RWPE1 (cell line): ENCODE measurements around the gene REX1BD.

Experiments used
- CTCF ChIA-PET: fragments of 350-600 bp; sonication (Branson Sonifier 250); formaldehyde crosslinking; extraction: SDS; loops from one replicate; lab custom pipeline; 2021; lab: Yijun Ruan, JAX
- POLR2A ChIA-PET: fragments of 400-600 bp; formaldehyde crosslinking; extraction: SDS; loops from one replicate; lab custom pipeline; 2020; ENCODE audit warnings: antibody characterized with exemption; ENCODE audit not compliant: low non-redundant PET; lab: Yijun Ruan, JAX
- DNase-seq: peaks from one replicate; pipeline ENCODE4 v3.0.0; 2012; ENCODE audit warnings: low spot score
- H3K27ac ChIP-seq: fragments of 450-650 bp; 2 replicates; pipeline ENCODE4 v1.5.1; 2017
- TF ChIP-seq, protein P1 (sequence below): fragments of 450-650 bp; conservative IDR thresholded peaks from 2 replicates; pipeline ENCODE4 v1.5.1; 2017; ENCODE audit warnings: low read depth, mild to moderate bottlenecking

REX1BD gene

DNA sequence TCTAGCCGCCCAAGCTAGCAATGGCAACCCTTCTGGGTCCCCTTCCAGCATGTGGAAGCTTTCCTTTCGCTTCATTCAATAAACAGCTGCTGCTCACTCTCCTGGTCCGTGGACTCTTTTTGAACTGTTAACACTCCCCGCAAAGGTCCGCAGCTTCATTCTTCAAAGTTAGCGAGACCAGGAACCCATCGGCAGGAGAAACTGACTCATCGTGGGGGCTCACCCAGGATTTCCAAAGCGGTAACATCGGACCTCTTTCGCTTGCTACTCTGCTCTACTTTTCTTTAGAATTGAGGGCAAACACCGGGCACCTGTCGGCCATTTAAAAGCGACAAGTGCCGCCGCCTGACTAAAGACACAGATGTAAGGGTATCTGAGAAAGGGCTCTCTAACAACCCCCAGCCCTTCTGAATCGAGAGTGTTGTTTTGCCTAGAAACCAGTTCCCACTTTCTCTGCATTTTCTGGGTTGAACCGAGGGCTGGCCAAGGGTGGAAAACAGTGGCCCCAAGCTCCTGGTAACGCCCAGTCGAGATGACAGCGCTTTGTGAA, 11.2 kb upstream of the REX1BD start:
- TF ChIP-seq, protein P1, sequence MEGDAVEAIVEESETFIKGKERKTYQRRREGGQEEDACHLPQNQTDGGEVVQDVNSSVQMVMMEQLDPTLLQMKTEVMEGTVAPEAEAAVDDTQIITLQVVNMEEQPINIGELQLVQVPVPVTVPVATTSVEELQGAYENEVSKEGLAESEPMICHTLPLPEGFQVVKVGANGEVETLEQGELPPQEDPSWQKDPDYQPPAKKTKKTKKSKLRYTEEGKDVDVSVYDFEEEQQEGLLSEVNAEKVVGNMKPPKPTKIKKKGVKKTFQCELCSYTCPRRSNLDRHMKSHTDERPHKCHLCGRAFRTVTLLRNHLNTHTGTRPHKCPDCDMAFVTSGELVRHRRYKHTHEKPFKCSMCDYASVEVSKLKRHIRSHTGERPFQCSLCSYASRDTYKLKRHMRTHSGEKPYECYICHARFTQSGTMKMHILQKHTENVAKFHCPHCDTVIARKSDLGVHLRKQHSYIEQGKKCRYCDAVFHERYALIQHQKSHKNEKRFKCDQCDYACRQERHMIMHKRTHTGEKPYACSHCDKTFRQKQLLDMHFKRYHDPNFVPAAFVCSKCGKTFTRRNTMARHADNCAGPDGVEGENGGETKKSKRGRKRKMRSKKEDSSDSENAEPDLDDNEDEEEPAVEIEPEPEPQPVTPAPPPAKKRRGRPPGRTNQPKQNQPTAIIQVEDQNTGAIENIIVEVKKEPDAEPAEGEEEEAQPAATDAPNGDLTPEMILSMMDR = no peak
- ChIA-PET POLR2A (no interaction called here), CTCF (interaction anchor here (0.7 to 1.3 kb wide), 3 partner anchors 10 to 648 kb away, joined by 4 to 6 read pairs (median 4); no protein-coding TSS in a partner anchor)
- peak overlapping the region; percentile 25; the same call in 1 of the 2 replicates for H3K27ac ChIP-seq
- no peak for DNase-seq

DNA sequence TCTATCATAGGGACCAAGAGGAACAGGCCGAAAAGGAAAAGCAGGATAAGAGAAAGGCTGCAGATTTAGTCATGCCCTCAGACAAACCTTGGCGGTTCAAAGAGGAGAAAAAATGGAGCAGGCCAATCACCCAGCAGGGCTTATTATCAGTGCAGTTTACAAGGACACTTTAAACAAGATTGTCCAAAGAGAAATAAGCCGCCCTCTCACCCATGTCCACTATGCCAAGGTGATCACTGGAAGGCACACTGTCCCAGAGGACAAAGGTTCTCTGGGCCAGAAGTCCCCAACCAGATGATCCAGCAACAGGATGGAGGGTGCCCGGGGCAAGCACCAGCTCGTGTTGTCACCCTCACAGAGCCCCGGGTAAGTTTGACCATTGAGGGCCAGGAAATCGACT, 8.3 kb upstream of the REX1BD start:
- ChIA-PET CTCF (interaction anchor here (1.2 kb wide), 1 partner anchor 9 kb away, joined by 3 read pairs; no protein-coding TSS in a partner anchor), POLR2A (no interaction called here)
- TF ChIP-seq, protein P1 = no peak
- DNase-seq = no peak
- no peak overlapping the region for H3K27ac ChIP-seq

DNA sequence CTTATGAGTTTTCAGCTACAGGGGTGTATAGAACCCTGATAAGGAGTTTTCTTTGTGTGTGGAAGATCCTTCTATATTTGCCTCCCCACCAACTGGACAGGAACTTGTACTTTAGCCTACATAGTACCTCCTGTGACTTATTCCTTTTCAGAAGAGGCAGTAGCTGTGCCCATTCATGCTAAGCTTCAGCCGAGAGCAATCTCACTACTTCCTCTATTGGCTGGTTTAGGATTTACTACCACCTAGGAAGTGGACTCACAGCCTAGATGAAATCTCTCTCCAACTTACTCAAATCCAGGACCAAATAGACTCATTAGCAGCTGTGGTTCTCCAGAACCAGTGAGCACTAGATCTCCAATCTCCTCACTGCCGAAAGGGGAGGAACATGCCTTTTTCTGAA, 2.3 kb upstream of the REX1BD start:
- ChIA-PET CTCF (no interaction called here), POLR2A (no interaction called here)
- DNase-seq = no peak
- no peak overlapping the region for H3K27ac ChIP-seq
- TF ChIP-seq, protein P1 = no peak

DNA sequence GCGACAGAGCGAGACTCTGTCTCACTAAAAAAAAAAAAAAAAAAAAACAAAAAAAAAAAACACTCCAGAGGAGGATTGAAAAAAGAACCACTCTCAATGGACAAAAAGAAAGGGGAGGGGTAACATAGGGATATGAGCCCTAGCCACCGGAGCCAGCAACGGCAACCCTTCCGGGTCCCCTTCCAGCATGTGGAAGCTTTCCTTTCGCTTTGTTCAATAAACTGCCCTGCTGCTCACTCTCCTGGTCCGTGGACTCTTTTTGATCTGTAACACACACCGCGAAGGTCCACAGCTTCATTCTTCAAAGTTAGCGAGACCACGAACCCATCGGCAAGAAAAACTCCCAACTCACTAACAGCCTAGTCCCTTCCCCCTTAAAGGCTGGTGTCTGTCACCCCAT, 1.0 kb upstream of the REX1BD start:
- peak overlapping the region; percentile 96 for H3K27ac ChIP-seq
- POLR2A ChIA-PET = interaction anchor here (0.7 to 1.5 kb wide), 2 partner anchors 11 to 15 kb away, joined by 3 to 6 read pairs; partner anchors contain the start of gene UBA52
- TF ChIP-seq, protein P1 = no peak
- no peak for DNase-seq
- CTCF ChIA-PET = interaction anchor here (0.6 to 3.2 kb wide), 6 partner anchors 9 to 277 kb away, joined by 3 to 8 read pairs (median 4); partner anchors contain the start of gene UBA52

DNA sequence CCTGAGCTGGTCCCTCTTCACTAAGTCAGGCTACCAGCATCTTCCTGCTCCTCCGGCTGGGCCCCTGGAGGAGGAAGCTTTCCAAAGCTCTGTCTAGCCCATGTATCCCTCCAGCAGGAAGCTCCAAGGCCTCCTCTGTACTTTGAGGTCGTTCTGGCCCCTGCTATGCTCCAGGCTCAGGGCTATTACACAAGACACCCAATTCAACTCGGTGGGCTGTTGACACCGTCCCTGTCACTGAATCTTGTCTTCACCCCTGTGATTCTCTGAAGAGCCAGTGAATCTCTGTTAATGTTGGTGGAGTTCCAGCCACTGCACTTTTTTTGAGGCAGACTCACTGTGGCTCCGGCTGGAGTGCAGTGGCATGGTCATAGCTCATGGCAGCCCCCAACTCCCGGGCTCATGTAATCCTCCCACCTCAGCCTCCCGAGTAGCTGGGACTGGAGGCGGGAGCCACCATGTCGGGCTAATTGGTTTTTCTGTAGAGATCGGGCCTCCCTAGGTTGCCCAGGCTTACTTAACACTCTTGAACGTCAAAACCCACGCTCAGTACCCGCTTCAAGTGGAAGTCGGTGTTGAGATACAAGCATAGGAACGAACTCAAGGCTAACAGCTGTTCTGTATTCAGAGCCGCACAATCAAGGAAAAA, 512 bp upstream of the REX1BD start:
- H3K27ac ChIP-seq = peak overlapping the region; percentile 96
- ChIA-PET POLR2A (interaction anchor here (1.5 kb wide), 1 partner anchor 16 kb away, joined by 3 read pairs; the partner anchor contains the start of gene UBA52), CTCF (interaction anchor here (0.6 to 3.2 kb wide), 9 partner anchors 10 to 368 kb away, joined by 3 to 8 read pairs (median 4); partner anchors contain the start of gene UBA52)
- TF ChIP-seq, protein P1 = no peak
- DNase-seq = no peak

DNA sequence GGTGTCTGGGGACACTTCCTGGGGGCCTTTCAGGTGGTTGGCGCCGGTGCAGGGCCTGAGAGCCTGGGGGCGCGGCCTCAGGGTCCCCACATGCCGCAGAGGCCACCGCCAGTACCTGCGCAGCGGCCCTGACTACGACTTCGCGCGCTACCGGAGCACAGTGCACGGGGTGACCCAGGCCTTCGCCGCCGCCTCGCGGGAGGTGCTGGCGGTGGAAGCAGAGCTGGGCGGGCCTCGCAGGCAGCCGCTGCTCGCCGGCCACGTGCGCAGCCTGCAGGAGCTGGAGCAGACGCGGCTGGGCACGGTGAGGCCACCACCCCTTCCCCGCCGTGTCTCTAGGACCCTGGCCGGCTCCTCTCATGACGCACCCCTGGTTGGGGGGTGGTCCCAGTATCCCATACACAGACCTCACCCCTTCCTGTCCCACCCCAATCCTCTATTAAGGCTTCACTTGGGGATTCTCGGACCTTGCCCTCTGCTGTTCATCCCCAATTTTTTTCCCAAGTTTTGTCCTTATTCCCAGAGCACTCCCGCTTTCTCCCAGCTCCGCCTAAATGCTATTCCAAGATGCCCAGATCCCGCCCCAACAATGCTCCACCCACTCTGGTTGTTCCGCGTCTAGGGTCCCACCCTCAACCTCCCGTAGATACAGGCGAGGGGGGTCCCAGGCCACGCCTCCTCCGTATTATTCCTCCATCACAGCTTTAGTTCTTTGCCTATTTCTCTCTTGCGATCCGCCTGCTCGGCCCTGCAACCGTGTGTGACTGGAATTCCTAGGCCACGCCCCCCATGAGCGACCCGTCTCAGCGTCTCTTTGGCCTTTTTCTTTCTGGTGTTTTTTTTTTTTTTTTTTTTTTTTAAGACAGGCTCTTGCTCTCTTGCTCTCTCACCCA, 1.0 kb downstream of the REX1BD start:
- ChIA-PET CTCF (interaction anchor here (0.6 to 3.2 kb wide), 15 partner anchors 10 to 225 kb away, joined by 3 to 8 read pairs (median 3); partner anchors contain the start of genes FKBP8 and UBA52), POLR2A (interaction anchor here (0.6 to 1.1 kb wide), 7 partner anchors 34 to 287 kb away, joined by 3 to 6 read pairs (median 4); partner anchors contain the start of genes ELL and FKBP8)
- peak; percentile 58 for DNase-seq
- H3K27ac ChIP-seq = peak overlapping the region; percentile 96
- TF ChIP-seq, protein P1 = no peak
